Ovary (tissue), 3 donors: Measurements from ENCODE around the gene GLYATL1.

Experiments
- POLR2A ChIP-seq: fragments of 450-650 bp; IDR thresholded peaks from one replicate; pipeline ENCODE4 v1.6.1; 2017; ENCODE audit warnings: antibody characterized with exemption, mild to moderate bottlenecking, moderate library complexity
- TF ChIP-seq, protein P1 (sequence below), 3 donors: fragments of 450-650 bp in 2 of 3; fragments of 200-600 bp in 1 of 3; IDR thresholded peaks; one replicate each; pipeline versions ENCODE4 v1.5.1 to v1.8.0; 2016 to 2022; ENCODE audit warnings: antibody characterized with exemption in 3 of 3, mild to moderate bottlenecking in 1 of 3
- donor health status: DM: no; HTN: no; CAD: no.

DNA sequence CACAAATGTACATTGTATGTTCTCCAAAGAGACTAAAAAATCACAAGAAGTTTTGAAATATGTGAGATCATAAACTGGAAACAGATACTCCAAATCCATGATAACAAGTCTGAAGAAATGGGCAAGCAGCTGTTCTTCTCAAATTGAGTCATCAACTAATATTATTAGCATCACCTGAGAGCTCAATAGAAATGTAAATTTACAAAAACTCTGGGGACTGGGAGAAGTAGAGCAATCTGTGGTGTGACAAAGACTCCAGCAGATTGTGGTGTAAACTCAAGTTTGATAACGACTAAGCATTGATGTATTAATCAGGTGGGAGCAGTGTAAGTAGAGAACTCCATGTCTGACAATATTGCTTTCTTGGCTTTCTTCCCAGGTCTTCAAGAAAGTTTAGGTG is 53.2 kb downstream of the GLYATL1 start:
- TF ChIP-seq, protein P1, sequence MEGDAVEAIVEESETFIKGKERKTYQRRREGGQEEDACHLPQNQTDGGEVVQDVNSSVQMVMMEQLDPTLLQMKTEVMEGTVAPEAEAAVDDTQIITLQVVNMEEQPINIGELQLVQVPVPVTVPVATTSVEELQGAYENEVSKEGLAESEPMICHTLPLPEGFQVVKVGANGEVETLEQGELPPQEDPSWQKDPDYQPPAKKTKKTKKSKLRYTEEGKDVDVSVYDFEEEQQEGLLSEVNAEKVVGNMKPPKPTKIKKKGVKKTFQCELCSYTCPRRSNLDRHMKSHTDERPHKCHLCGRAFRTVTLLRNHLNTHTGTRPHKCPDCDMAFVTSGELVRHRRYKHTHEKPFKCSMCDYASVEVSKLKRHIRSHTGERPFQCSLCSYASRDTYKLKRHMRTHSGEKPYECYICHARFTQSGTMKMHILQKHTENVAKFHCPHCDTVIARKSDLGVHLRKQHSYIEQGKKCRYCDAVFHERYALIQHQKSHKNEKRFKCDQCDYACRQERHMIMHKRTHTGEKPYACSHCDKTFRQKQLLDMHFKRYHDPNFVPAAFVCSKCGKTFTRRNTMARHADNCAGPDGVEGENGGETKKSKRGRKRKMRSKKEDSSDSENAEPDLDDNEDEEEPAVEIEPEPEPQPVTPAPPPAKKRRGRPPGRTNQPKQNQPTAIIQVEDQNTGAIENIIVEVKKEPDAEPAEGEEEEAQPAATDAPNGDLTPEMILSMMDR (IDR thresholded peaks at IDR 0.05), result no peak
- no peak for TF ChIP-seq POLR2A
